PC-9 (cell line): ENCODE measurements around the gene CLDN7. TPM values are rescaled to one million over a fixed set of nuclear protein-coding genes. Genes with fewer than 3 reads are reported as not detected.

Experiments used
- BruUV-seq: library from RNA; stranded (reverse); fragments of 400-500 nt; replicated peaks from 2 replicates; lab custom pipeline; 2021; lab: Mats Ljungman, UMichigan
- CTCF ChIA-PET: fragments of 300-600 bp; sonication (Branson Sonifier 250); formaldehyde crosslinking; loops from one replicate; lab custom pipeline; 2022; ENCODE audit warnings: antibody characterized with exemption; lab: Charles Lee
- POLR2A ChIA-PET: fragments of 300-600 bp; sonication (Branson Sonifier 250); formaldehyde crosslinking; loops from one replicate; lab custom pipeline; 2022; ENCODE audit warnings: antibody characterized with exemption; ENCODE audit not compliant: unreplicated experiment; lab: Charles Lee
- DNase-seq, 2 experiments: peaks; one replicate each; pipeline versions ENCODE4 v3.0.0 to v3.0.0-alpha.2; 2015 to 2022; ENCODE audit warnings: mixed read lengths in 1 of 2
- H2AFZ ChIP-seq: fragments of 200-600 bp; sonication (generic); 2 replicates; pipeline ENCODE4 v1.8.1; 2017; ENCODE audit warnings: antibody characterized with exemption
- H3F3A ChIP-seq: fragments of 200-600 bp; sonication (generic); 2 replicates; pipeline ENCODE4 v1.8.1; 2017; ENCODE audit warnings: antibody characterized with exemption, mild to moderate bottlenecking, low read depth; ENCODE audit not compliant: insufficient read depth
- H3K27ac ChIP-seq: fragments of 200-600 bp; sonication (generic); 2 replicates; pipeline ENCODE4 v1.6.1; 2016; ENCODE audit warnings: mixed run types
- H3K27me3 ChIP-seq: fragments of 200-600 bp; sonication (generic); 2 replicates; pipeline ENCODE4 v1.6.1; 2016; ENCODE audit warnings: low read depth, mixed run types; ENCODE audit not compliant: insufficient read depth
- H3K36me3 ChIP-seq: fragments of 200-600 bp; sonication (generic); 2 replicates; pipeline ENCODE4 v1.6.1; 2016; ENCODE audit warnings: low read depth, mixed run types
- H3K4me1 ChIP-seq: fragments of 200-600 bp; sonication (generic); replicated peaks from 2 replicates; pipeline ENCODE4 v1.6.1; 2016; ENCODE audit warnings: mixed run types; ENCODE audit not compliant: insufficient read depth
- H3K4me2 ChIP-seq: fragments of 200-600 bp; sonication (generic); 2 replicates; pipeline ENCODE4 v1.6.1; 2017; ENCODE audit warnings: mixed run types
- H3K4me3 ChIP-seq: fragments of 200-600 bp; sonication (generic); 2 replicates; pipeline ENCODE4 v1.6.1; 2016; ENCODE audit warnings: mixed run types
- H3K79me2 ChIP-seq: fragments of 200-600 bp; sonication (generic); 2 replicates; pipeline ENCODE4 v1.6.1; 2017; ENCODE audit warnings: low read depth, mixed run types
- H3K9me2 ChIP-seq: fragments of 200-600 bp; sonication (generic); 2 replicates; pipeline ENCODE4 v1.8.1; 2017; ENCODE audit warnings: mild to moderate bottlenecking; ENCODE audit not compliant: insufficient read depth
- H3K9me3 ChIP-seq: fragments of 200-600 bp; sonication (generic); 2 replicates; pipeline ENCODE4 v1.8.1; 2016; ENCODE audit warnings: low read depth; ENCODE audit not compliant: insufficient read depth
- H4K20me1 ChIP-seq: fragments of 200-600 bp; sonication (generic); 2 replicates; pipeline ENCODE4 v1.8.1; 2017; ENCODE audit not compliant: insufficient read depth
- CTCF ChIP-seq: fragments of 200-600 bp; sonication (generic); conservative IDR thresholded peaks from 2 replicates; pipeline ENCODE4 v1.6.1; 2017; ENCODE audit warnings: mixed run types, antibody characterized with exemption, mild to moderate bottlenecking, moderate library complexity
- EZH2 ChIP-seq: fragments of 200-600 bp; sonication (generic); IDR thresholded peaks from 2 replicates; pipeline ENCODE4 v1.8.0; 2017; ENCODE audit warnings: antibody characterized with exemption, low read depth
- intact Hi-C: fragments of 100-400 bp; cut with micrococcal nuclease; formaldehyde crosslinking; loops from one replicate; pipeline ENCODE4 v1.10.0; 2022; ENCODE audit not compliant: unreplicated experiment
- total RNA-seq: library from RNA; stranded (reverse); gene quantifications from 2 replicates; pipeline ENCODE4 v1.2.3, GENCODE V29; 2021

The CLDN7 gene
- total RNA-seq, 1 experiment from 2014 or later, result 390 TPM

DNA sequence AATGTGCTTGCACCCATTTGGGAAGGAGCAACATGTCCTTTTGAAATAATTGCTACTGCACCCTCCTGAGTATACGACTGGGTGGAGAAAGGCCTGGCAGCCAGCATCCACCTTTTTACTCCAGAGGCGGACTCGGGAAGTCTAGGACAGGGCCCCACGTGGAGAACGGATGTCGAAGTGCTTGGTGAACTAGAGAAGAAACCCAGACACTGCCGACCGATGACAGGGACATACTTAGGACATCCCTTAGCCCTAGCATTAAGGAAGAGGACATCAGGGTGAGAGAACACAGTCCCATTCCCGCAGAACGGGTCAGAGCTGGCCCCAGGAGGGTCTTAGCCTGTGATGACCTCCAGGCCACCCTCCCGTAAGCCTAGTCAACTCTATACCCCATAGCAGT lies 28.4 kb upstream of the CLDN7 start:
- H3K4me3 ChIP-seq, result no peak overlapping the region
- no peaks in the 10 kb centered on the region for H3K79me2 ChIP-seq
- no peaks in the 10 kb centered on the region for H4K20me1 ChIP-seq
- no peaks in the 10 kb centered on the region for H3K9me2 ChIP-seq
- H3K4me2 ChIP-seq, result no peak overlapping the region
- BruUV-seq, result no TSS peak
- no peak overlapping the region for H2AFZ ChIP-seq
- CTCF ChIA-PET, result no interaction called here
- peaks cover 21% of the 10 kb centered on the region for H3K4me1 ChIP-seq
- no peaks in the 10 kb centered on the region for H3K36me3 ChIP-seq
- POLR2A ChIA-PET, result no interaction called here
- intact Hi-C loops, result no loop called here
- H3F3A ChIP-seq, result peaks cover 21% of the 10 kb centered on the region; the same call in 1 of the 2 replicates
- no peak for DNase-seq
- no peaks in the 10 kb centered on the region for H3K9me3 ChIP-seq
- peaks cover 10% of the 10 kb centered on the region; the same call in 1 of the 2 replicates for H3K27me3 ChIP-seq
- no peak overlapping the region for H3K27ac ChIP-seq
- TF ChIP-seq CTCF (no peak), EZH2 (no peak)

GRCh38 chr17:7290166-7290565 lies 27.9 kb upstream of the CLDN7 start:
- ChIA-PET CTCF (no interaction called here), POLR2A (no interaction called here)
- TF ChIP-seq EZH2 (no peak), CTCF (no peak)
- Histone ChIP-seq H3K79me2 (no peaks in the 10 kb centered on the region), H3K9me2 (no peaks in the 10 kb centered on the region), H2AFZ (no peak overlapping the region), H3K4me2 (no peak overlapping the region), H4K20me1 (no peaks in the 10 kb centered on the region), H3K4me1 (peaks cover 21% of the 10 kb centered on the region), H3K4me3 (no peak overlapping the region), H3K9me3 (no peaks in the 10 kb centered on the region), H3K36me3 (no peaks in the 10 kb centered on the region), H3F3A (peaks cover 16% of the 10 kb centered on the region; the same call in 1 of the 2 replicates), H3K27ac (no peak overlapping the region), H3K27me3 (peaks cover 10% of the 10 kb centered on the region; the same call in 1 of the 2 replicates)
- no TSS peak for BruUV-seq
- intact Hi-C loops, result no loop called here
- DNase-seq, result no peak

DNA sequence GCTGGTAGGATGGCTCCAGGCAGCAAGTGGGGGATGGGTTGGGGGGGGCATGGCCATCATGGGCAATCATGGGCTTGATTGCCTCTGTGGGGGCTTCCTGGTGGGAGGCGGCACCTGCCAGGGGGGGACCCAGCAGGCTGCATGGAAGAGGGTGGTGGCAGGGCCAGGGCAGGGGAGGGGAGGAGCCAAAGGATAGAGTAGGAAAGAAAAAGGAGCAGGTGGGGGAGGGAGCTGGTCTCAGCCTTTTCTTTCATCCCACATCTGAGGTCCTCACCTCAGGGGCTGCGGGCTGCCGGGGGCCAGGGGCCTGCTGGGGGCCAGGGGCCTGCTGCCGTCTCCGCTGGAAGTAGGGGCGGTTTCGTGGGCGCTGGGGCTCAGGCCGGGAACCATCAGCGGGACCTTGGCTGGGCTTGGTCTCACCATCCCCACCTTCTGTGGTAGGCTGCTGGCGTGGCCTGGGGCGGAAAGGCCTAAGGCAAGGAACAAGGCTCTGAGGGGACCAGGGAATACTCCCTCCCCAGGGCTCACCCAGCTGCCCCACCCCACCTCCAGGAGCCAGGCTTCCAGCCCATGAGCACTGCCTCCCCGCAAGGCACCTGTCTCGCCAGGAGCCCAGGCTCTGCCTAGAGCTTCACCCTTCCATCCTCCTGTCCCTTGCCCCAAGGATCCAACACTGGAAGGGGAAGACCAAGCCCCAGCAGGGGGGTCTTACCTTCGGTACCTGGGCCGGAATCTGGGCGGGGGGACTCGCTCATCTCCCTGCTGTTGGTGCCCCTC lies 27.2 kb upstream of the CLDN7 start:
- POLR2A ChIA-PET, result no interaction called here
- no peaks in the 10 kb centered on the region for H3K36me3 ChIP-seq

More for the DNA sequence above, 27.2 kb upstream of the CLDN7 start:
- no peaks in the 10 kb centered on the region for H3K9me2 ChIP-seq
- H4K20me1 ChIP-seq, result no peaks in the 10 kb centered on the region
- intact Hi-C loops, result no loop called here
- no TSS peak for BruUV-seq
- CTCF ChIA-PET, result interaction anchor here (0.5 kb wide), 1 partner anchor 47 kb away, joined by 6 read pairs; the partner anchor contains the start of gene GABARAP
- H3K27me3 ChIP-seq, result peaks cover 10% of the 10 kb centered on the region; the same call in 1 of the 2 replicates
- H3K79me2 ChIP-seq, result no peaks in the 10 kb centered on the region
- no peaks in the 10 kb centered on the region for H3K9me3 ChIP-seq
- DNase-seq, result no peak
- H2AFZ ChIP-seq, result no peak overlapping the region
- peaks cover 16% of the 10 kb centered on the region; the same call in 1 of the 2 replicates for H3F3A ChIP-seq
- no peak for TF ChIP-seq CTCF
- no peak for TF ChIP-seq EZH2
- H3K4me2 ChIP-seq, result no peak overlapping the region
- H3K27ac ChIP-seq, result no peak overlapping the region
- peaks cover 21% of the 10 kb centered on the region for H3K4me1 ChIP-seq
- H3K4me3 ChIP-seq, result no peak overlapping the region
